Measurements from ENCODE around the gene BFSP1. TPM values are rescaled to one million over a fixed set of nuclear protein-coding genes. Genes with fewer than 3 reads are reported as not detected.

BFSP1 gene
- total RNA-seq, 4 donors from 2014 or later = 0.57 to 2.5 TPM; not detected in 2

GRCh38 chr20:17457588-17458190 is 73.5 kb downstream of the BFSP1 start:
- Histone ChIP-seq H3K4me3 (no peak overlapping the region), H3K36me3 (no peaks in the 10 kb centered on the region), H3K27ac (no peak overlapping the region), H3K9me3 (no peaks in the 10 kb centered on the region), H3K4me1 (no peaks in the 10 kb centered on the region), H3K27me3 (no peaks in the 10 kb centered on the region)
- TF ChIP-seq POLR2A (IDR thresholded peaks at IDR 0.05) = no peak
- TF ChIP-seq, protein P1, sequence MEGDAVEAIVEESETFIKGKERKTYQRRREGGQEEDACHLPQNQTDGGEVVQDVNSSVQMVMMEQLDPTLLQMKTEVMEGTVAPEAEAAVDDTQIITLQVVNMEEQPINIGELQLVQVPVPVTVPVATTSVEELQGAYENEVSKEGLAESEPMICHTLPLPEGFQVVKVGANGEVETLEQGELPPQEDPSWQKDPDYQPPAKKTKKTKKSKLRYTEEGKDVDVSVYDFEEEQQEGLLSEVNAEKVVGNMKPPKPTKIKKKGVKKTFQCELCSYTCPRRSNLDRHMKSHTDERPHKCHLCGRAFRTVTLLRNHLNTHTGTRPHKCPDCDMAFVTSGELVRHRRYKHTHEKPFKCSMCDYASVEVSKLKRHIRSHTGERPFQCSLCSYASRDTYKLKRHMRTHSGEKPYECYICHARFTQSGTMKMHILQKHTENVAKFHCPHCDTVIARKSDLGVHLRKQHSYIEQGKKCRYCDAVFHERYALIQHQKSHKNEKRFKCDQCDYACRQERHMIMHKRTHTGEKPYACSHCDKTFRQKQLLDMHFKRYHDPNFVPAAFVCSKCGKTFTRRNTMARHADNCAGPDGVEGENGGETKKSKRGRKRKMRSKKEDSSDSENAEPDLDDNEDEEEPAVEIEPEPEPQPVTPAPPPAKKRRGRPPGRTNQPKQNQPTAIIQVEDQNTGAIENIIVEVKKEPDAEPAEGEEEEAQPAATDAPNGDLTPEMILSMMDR (IDR thresholded peaks at IDR 0.05) = no peak
- no peak for DNase-seq

DNA sequence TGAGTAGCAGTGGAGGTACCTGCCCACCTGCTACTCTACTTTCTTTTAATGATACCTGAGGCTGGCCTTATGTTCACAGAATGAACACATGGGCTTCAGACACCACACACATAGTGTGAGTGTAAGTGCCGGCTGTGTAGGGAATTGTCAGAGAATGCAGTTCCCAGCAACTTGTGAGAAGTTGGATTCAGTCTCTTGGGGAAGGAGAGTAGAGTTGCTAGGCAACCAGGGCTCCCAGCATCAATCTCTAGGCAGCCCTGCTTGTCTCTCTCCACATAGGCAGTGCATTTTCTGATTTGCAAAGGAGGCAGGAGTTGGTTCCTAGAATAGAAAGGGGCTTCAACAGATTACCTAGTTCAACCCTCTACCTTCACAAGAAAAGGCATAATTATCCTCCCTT is 74.1 kb downstream of the BFSP1 start:
- H3K36me3 ChIP-seq = no peaks in the 10 kb centered on the region
- H3K27ac ChIP-seq = no peak overlapping the region
- no peaks in the 10 kb centered on the region for H3K27me3 ChIP-seq
- no peak for TF ChIP-seq POLR2A (IDR thresholded peaks at IDR 0.05)
- TF ChIP-seq, protein P1 (IDR thresholded peaks at IDR 0.05) = no peak
- no peak overlapping the region for H3K4me3 ChIP-seq
- no peak for DNase-seq
- H3K9me3 ChIP-seq = no peaks in the 10 kb centered on the region
- no peaks in the 10 kb centered on the region for H3K4me1 ChIP-seq

GRCh38 chr20:17456279-17456678 is 74.9 kb downstream of the BFSP1 start:
- Histone ChIP-seq H3K27me3 (no peaks in the 10 kb centered on the region), H3K9me3 (no peaks in the 10 kb centered on the region), H3K36me3 (no peaks in the 10 kb centered on the region), H3K4me3 (no peak overlapping the region), H3K4me1 (no peaks in the 10 kb centered on the region), H3K27ac (no peak overlapping the region)
- no peak for DNase-seq
- no peak for TF ChIP-seq POLR2A (IDR thresholded peaks at IDR 0.05)
- TF ChIP-seq, protein P1 (IDR thresholded peaks at IDR 0.05) = no peak

- Histone ChIP-seq H3K4me3 (no peak overlapping the region), H3K27me3 (no peaks in the 10 kb centered on the region), H3K27ac (no peak overlapping the region), H3K36me3 (no peaks in the 10 kb centered on the region), H3K4me1 (no peaks in the 10 kb centered on the region), H3K9me3 (no peaks in the 10 kb centered on the region)
- TF ChIP-seq POLR2A (IDR thresholded peaks at IDR 0.05) = no peak
- TF ChIP-seq, protein P1 (IDR thresholded peaks at IDR 0.05) = no peak
- DNase-seq = no peak
These were observed 77.6 kb downstream of the BFSP1 start for GRCh38 chr20:17453592-17453991.

GRCh38 chr20:17452441-17452840 is 78.7 kb downstream of the BFSP1 start:
- Histone ChIP-seq H3K27ac (no peak overlapping the region), H3K4me1 (no peaks in the 10 kb centered on the region), H3K36me3 (no peaks in the 10 kb centered on the region), H3K9me3 (no peaks in the 10 kb centered on the region), H3K27me3 (no peaks in the 10 kb centered on the region), H3K4me3 (no peak overlapping the region)
- no peak for DNase-seq
- TF ChIP-seq POLR2A (IDR thresholded peaks at IDR 0.05) = no peak
- TF ChIP-seq, protein P1 (IDR thresholded peaks at IDR 0.05) = no peak

DNA sequence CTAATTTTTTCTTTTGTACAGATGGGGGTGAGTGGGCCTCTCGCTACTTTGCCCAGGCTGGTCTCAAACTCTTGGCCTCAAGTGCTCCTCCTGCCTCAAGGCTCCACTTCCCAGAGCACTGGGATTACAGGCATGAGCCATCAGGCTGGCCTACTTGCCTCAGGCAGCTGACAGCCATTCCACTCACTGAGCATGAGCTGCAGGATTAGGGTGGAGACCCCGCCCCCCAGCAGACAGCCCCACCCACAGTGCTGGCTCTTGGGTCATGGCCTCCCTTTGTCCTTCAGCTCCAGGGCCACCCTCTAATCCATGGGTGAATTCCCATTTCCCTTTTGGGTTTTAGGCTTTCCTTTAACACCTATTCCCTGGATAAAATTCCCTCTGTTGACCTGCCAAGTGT is 82.1 kb downstream of the BFSP1 start:
- Histone ChIP-seq H3K27ac (no peak overlapping the region), H3K9me3 (no peaks in the 10 kb centered on the region), H3K36me3 (no peaks in the 10 kb centered on the region), H3K4me1 (no peaks in the 10 kb centered on the region), H3K27me3 (no peaks in the 10 kb centered on the region), H3K4me3 (no peak overlapping the region)
- no peak for DNase-seq
- TF ChIP-seq, protein P1 (IDR thresholded peaks at IDR 0.05) = no peak
- no peak for TF ChIP-seq POLR2A (IDR thresholded peaks at IDR 0.05)
